Coronary artery (tissue), 2 donors: ENCODE measurements around the gene IMMP2L.

Experiments
- DNase-seq: peaks from one replicate; pipeline ENCODE4 v3.0.0-alpha.2; 2017; ENCODE audit warnings: low spot score
- H3K27ac ChIP-seq, 2 donors: fragments of 200-600 bp; sonication (generic); one replicate each; pipeline ENCODE4 v1.5.1; 2016 to 2019
- H3K4me3 ChIP-seq: fragments of 200-600 bp; sonication (generic); 2 replicates; pipeline ENCODE4 v1.5.1; 2016; ENCODE audit warnings: mild to moderate bottlenecking, moderate library complexity
- TF ChIP-seq, protein P1 (sequence below): fragments of 200-600 bp; sonication (generic); IDR thresholded peaks from one replicate; pipeline ENCODE4 v1.5.1; 2019; ENCODE audit warnings: antibody characterized with exemption

IMMP2L gene

DNA sequence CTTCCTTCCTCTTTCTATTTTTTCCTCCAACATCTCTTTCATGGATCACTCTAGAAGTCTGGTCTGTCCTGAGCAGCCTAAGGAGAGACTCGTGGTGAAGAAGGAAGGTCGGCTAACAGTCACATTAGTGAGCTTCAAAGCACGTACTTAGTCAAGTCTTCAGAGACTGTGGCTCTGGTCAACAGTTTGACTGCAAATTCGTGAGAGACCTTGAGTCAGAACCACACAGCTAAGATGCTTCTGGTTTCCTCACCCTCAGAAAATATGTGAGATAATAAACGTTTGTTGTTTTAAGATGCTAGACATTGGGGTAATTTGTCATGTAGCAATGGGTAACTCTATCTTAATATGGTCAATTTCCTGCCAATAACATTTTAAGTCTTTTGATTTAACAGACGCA, 597.5 kb downstream of the IMMP2L start:
- no peak for DNase-seq
- Histone ChIP-seq H3K27ac (no peak overlapping the region), H3K4me3 (no peak overlapping the region)
- TF ChIP-seq, protein P1, sequence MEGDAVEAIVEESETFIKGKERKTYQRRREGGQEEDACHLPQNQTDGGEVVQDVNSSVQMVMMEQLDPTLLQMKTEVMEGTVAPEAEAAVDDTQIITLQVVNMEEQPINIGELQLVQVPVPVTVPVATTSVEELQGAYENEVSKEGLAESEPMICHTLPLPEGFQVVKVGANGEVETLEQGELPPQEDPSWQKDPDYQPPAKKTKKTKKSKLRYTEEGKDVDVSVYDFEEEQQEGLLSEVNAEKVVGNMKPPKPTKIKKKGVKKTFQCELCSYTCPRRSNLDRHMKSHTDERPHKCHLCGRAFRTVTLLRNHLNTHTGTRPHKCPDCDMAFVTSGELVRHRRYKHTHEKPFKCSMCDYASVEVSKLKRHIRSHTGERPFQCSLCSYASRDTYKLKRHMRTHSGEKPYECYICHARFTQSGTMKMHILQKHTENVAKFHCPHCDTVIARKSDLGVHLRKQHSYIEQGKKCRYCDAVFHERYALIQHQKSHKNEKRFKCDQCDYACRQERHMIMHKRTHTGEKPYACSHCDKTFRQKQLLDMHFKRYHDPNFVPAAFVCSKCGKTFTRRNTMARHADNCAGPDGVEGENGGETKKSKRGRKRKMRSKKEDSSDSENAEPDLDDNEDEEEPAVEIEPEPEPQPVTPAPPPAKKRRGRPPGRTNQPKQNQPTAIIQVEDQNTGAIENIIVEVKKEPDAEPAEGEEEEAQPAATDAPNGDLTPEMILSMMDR: no peak

DNA sequence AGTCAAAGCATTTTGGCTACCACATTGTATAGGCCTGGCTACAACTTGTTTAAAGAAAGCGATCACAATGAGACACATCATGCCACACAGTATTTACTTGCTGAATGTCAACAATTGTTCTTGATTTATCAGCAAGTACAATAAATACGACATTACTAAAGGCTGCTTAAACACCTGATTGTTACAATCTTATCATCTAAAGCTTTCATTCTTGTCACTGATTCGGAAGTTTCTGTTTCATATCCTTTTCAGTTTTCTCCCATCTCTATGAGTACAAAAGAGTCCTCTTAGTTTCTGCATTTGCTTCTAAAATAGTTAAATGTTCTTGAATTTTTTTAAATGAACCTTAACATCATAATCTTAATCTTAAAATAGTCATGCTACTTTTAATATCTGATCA, 599.5 kb downstream of the IMMP2L start:
- TF ChIP-seq, protein P1: no peak
- H3K4me3 ChIP-seq: no peak overlapping the region
- H3K27ac ChIP-seq: no peak overlapping the region
- no peak for DNase-seq

DNA sequence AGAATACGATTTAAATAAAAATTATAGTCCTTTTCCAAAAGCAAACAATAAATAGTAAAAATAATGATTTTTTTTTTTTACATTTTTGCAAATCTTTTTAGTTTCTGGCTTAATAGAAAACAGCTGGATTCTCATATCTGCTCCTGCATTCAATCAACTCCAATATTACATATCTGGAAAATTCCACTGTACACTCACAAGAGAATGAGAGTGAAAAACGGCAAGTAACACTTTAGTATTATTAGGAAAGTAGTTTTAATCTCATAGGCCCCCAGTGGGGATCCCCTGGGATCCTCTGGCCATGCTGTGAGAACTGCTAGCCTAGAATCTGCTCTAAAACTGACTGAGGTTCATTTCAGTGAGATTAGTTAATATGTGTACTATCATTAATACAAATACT, 599.9 kb downstream of the IMMP2L start:
- no peak overlapping the region for H3K4me3 ChIP-seq
- H3K27ac ChIP-seq: no peak overlapping the region
- DNase-seq: no peak
- TF ChIP-seq, protein P1: no peak

DNA sequence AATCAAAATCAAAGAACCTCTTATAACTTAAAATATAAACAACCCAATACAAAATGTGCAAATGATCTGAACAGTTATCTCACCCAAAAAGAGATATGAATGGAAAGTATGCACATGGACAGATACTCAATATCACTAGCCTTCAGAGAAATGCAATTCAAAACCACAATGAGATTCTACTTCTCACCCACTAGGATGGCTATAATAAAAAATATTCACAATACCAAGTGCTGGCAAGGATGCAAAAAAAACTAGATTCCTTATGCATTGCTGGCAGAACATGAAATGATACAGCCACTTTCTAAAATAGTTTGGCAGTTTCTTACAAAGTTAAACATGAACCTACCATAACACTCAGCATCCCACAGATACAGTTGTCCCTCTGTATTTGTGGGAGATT, 601.5 kb downstream of the IMMP2L start:
- Histone ChIP-seq H3K4me3 (no peak overlapping the region), H3K27ac (no peak overlapping the region)
- TF ChIP-seq, protein P1: no peak
- DNase-seq: no peak

DNA sequence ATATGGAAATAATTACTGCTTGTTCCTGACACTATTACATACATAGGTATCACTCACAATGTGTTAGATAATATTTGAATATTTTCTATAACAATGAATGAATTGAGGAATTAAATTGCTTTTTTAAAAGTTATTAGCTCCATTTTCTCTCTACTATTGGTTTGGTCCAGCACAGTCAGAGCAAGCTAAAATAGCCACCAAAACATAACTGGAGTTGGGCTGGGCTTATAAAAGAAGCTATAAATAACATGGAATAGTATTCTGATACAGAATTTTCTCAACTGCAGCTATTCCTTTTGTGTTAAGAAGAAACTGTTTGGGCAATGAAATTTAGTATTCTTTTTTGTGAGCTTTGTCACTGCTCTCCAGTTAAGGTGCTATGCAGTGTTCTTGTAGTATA, 614.0 kb downstream of the IMMP2L start:
- TF ChIP-seq, protein P1: no peak
- DNase-seq: no peak
- Histone ChIP-seq H3K4me3 (no peak overlapping the region), H3K27ac (no peak overlapping the region)

DNA sequence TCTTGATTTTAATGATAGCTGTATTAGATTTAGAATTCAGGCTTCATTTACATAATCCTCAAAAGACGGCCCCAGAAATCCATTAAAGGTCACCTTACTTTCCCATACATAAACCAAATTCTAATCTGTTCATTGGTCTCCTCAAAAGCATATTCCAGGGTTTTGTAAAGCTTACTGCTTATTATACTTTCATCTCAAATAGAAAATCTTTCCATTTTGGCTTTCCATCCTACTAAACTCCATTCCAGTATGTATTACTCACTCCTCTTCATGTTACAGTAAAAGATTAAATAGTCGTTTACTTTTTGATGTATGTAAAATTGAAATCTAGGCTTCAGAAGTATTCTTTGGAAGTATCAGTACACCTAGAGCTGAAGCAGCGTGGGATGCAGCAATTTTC, 614.9 kb downstream of the IMMP2L start:
- Histone ChIP-seq H3K4me3 (no peak overlapping the region), H3K27ac (no peak overlapping the region)
- TF ChIP-seq, protein P1: no peak
- DNase-seq: no peak

DNA sequence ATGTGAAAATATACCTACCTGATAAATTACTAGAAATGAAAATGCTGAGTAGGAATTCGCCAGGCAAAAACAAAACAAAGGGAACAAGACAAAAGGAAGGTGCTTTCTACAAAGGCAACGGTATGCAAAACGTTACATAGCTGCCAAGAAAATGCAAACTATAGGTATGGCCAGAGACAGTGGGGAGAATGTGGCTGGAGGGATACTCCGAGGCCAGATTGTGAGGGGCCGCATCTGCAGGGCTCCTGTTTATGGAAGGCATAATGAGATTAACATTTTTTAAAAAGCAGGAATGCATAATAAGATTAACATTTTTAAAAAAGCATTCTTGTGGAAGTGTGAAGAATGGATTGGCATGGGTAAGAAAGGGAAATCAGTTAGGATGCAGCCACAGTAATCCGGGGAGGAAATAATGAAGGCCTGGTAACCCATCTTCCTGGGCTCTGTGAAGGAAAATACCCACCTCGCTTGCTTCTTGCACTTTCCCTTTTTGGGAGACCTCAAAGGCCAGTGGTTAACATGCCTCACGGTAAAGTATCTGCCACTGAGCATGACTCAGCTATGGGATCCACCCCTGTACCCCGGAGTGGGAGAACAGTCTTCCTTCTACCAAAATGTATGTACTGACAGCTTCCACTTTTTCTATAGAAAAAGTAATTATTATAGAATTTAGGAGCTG, 617.2 kb downstream of the IMMP2L start:
- H3K4me3 ChIP-seq: no peak overlapping the region
- no peak for DNase-seq
- TF ChIP-seq, protein P1: no peak
- H3K27ac ChIP-seq: no peak overlapping the region
